ENCODE data around the gene MYT1. TPM values are rescaled to one million over a fixed set of nuclear protein-coding genes. Genes with fewer than 3 reads are reported as not detected.
"Not testable (repeated sequence)": the region's sequence is repeated elsewhere in the genome, so short reads cannot be mapped to it uniquely, and the experiment has no call there.

The MYT1 gene
- total RNA-seq = not detected
- long read RNA-seq = 0 reads

DNA sequence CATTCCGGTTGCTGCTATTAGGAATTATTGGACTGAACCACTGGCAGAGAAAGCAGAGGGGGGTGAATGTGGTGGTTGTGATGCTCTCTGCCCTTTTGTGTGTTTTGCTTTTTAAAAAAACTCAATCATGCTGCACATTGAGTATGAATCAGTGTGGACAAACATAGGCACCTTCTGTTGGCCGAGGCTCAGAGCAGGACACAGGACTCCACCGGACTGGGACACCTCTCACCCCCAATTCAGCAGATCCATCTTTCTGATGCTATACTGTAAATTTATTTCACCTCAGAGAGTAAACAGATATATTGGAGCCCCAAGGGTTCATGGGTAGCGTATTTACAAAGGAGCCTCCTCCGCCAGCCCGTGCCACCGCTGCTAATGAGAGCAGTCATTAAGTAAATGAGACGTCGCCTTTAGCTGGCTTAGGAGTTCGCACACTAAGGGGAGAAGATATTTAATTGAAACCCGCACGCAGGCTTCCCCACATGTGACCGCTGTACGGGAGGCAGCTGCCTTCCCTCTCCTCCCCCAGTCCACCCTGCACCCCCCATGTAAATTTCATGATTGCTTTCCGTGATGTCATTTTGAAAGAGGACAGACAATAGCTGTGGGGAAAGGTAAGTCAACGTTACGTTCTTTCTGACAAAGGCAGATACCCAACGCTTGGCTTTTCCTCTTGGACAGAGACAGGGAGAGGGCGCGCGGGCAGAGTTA lies at the start of gene MYT1:
Gene MYT1 (plus strand): TSS at position 330 of the 714 bp plus-strand sequence. CDS start 34,410 bp downstream, outside the sequence.
- intact Hi-C loops (cut with DNase I) = no loop called here
- DNase-seq (ENCODE audit: low spot score) = no peak

DNA sequence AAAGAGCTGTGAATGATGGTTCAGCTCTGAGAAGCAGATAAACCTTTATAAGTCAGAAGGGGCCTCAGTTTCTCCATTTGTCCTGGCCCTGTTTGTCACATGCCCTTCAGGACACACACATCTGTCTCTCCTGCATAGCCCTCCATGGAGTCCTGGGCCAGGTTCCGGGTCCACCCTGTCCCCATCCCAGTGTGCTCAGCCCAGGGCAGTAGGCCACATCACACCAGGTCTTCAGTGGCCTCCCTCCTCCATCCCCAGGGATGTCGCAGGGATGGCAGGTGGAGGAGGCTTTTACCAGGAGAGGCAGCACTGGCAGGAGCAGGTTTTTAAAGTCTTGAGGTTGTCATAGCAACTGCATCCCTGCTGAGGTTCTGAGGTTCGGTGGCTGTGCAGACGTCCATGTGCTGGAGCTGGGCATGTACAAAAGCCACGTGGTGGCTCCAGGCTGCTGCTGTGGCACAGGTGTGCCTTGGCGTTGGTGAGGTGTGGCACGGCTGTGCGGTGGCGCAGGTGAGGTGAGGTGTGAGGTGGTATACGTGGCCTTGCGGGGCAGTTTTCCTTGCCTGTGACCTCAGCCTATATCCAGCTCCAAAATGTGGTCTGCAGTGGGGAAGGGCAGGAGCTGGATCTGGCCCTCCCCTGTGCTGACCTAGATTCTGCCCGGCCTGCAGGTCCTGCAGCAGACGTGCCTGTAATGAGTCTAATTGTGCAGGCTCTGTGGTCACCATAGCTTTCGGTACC lies 48.9 kb upstream of the MYT1 start:
- DNase-seq (ENCODE audit: low spot score) = peak; percentile 64
- intact Hi-C loops (cut with DNase I) = no loop called here

DNA sequence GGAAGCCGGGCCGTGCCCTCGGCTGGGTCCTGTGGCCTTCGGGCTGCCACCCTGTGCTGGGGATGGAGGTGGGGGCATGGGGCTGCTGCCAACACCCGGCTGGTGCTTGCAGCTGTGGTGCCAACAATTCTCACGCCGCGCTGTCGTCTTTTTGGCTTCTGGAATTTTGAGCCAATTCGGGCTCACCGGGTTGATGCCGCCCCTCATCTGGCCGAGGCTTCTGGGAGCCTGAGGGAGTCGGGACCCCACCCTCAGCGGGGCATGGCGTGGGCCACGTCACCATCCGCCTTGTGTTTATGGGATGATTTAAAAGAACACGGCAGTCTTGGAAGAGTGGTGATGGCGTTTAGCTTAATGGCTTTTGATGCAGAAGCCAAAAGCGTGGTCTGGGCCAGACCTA lies 48.2 kb upstream of the MYT1 start:
- intact Hi-C loops (cut with DNase I) = no loop called here
- peak; percentile 55 for DNase-seq (ENCODE audit: low spot score)

DNA sequence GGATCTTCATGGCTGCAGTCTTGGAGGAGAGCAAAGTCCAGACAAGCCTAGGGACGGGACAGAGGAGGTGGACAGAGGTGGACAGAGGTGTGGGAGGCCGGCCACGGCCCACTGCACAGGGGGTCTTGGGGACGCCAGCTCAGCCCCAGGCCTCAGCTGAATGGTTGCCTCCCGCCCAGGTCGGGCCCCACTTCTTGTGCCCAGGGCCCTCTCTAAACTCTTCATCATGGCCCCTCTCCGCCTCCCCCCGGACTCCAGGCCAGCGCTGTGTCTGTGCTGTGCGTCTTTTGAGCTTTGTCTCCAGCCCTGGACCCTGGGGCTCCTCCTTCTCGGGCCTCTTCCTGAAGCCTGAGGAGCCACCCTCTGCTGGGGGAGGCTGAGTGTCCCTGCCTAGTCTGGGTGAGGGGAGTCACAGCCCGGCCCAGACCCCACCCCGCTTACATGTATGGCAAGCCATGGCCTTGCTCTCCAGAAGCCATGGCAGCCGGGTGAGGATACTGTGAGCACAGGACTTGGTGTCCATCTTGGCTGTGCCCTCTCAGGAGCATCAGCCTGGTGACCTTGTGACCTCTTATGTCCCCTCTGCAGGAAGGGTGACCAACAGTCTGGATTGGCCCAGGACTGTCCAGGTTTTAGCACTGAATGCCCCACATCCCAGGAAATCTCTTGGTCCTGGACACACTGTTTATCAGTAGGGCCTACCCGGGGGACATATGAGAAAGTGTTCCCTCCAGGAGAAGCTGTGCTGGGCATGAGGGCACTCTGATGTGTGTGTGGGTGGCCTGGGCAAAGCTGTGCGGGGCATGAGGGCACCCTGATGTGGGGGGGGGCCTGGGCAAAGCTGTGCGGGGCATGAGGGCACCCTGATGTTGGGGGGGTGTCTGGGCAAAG lies 47.5 kb upstream of the MYT1 start:
- peak; percentile 67 for DNase-seq (ENCODE audit: low spot score)
- intact Hi-C loops (cut with DNase I) = no loop called here

DNA sequence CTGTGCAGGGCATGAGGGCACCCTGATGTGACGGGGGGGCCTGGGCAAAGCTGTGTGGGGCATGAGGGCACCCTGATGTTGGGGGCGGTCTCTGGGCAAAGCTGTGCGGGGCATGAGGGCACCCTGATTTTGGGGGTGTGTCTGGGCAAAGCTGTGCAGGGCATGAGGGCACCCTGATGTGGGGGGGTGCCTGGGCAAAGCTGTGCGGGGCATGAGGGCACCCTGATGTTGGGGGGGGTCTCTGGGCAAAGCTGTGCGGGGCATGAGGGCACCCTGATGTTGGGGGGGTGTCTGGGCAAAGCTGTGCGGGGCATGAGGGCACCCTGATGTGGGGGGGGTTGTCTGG lies 46.8 kb upstream of the MYT1 start:
- intact Hi-C loops (cut with DNase I); DNase-seq (ENCODE audit: low spot score): not testable (repeated sequence)

DNA sequence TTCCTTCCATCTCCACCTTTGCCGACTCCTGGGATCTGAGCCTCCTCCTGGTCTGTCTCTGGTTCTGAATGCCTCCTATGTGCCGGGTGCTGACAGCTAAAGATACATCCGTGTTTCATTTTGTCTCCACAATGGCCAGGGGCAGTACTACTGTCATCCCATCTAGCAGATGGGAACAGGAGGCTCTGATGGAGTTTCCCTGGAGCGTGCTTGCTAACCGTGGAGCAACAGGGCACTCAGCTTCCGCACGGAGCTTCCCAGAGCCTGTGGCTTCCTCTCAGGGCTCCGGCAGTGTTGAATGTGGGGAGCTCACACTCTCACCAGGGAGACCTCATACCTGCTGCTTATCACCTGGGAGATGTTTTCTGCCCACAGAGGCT lies 45.0 kb upstream of the MYT1 start:
- no peak for DNase-seq (ENCODE audit: low spot score)
- intact Hi-C loops (cut with DNase I) = loop anchor here (2.0 kb wide), 1 partner anchor 34 kb away; the partner anchor contains the start of gene LKAAEAR1

DNA sequence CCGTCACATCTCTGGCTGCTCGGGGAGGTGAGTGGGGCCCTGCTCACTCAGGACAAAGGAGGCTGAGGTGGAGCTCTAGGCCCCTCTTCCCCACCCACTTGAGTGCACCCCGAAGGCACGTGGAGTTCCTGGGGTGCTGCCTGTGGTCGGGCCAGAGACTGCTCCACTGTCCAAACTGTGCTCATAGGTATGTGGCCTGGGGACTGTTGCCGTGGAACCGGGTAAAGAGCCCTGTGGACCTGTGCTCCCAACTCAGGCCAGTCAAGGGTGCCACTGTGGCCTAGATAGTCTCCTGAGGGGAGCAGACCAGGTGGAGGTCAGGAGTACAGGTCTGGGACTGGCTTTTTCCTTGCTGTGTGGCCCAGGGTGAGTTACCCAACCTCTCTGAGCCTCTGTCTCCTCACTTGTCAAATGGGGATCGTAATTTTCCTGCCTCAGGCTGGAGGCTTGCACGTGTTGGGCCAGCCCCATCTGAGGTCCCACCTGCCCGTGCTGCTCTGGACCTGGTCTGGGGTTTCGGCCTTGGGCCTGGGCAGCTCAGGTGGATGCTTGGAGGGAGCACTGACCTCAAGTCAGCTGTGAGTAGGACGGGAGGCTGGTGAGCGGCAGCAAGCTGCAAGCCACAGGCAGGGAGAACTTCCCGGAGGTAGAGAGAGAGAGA lies 44.4 kb upstream of the MYT1 start:
- DNase-seq (ENCODE audit: low spot score) = peak; percentile 71

DNA sequence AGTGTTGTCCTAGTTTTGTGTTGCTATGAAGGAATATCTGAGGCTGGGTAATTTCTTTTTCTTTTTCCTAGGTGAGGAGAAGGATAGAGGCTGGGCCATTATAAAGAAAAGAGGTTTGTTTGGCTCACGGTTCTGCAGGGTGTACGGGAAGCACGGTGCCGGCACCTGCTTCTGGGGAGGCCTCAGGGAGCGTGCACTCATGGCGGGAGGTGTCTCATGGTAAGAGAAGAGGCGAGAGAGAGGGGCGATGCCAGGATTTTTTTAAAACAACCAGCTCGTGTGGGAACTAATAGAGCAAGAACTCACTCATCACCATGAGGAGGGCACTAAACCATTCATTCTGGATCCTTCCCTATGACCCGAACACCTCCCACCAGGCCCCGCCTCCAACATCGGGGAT lies 42.7 kb upstream of the MYT1 start:
- intact Hi-C loops (cut with DNase I) = loop anchor here (5.0 kb wide), 1 partner anchor 584 kb away; the partner anchor contains the start of gene PTK6
- DNase-seq (ENCODE audit: low spot score) = peak; percentile 22

More for the DNA sequence above, 44.4 kb upstream of the MYT1 start:
- intact Hi-C loops (cut with DNase I) = loop anchor here (1.0 to 5.0 kb wide), 3 partner anchors 35 to 583 kb away; partner anchors contain the start of genes LKAAEAR1 and PTK6

DNA sequence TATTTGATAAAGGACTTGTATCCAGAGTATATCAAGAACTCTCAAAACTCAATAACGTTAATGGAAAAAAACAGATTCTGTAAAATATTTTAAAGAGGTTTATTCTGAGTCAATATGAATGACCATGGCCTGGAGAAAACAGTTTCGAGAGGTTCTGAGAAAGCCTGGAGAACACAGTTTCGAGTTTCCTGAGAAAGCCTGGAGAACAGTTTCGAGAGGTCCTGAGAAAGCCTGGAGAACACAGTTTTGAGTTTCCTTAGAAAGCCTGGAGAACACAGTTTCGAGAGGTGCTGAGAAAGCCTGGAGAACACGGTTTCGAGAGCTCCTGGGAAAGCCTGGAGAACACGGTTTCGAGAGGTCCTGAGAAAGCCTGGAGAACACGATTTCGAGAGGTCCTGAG lies 41.3 kb upstream of the MYT1 start:
- intact Hi-C loops (cut with DNase I) = loop anchor here (5.0 kb wide), 1 partner anchor 586 kb away; the partner anchor contains the start of gene PTK6
- not testable (repeated sequence) for DNase-seq (ENCODE audit: low spot score)

DNA sequence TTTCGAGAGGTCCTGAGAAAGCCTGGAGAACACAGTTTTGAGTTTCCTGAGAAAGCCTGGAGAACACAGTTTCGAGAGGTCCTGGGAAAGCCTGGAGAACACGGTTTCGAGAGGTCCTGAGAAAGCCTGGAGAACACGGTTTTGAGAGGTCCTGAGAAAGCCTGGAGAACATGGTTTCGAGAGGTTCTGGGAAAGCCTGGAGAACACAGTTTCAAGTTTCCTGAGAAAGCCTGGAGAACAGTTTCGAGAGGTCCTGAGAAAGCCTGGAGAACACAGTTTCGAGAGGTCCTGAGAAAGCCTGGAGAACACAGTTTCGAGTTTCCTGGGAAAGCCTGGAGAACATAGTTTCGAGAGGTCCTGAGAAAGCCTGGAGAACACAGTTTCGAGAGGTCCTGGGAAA lies 40.7 kb upstream of the MYT1 start:
- intact Hi-C loops (cut with DNase I) = loop anchor here (5.0 kb wide), 1 partner anchor 586 kb away; the partner anchor contains the start of gene PTK6
- peak; percentile 41 for DNase-seq (ENCODE audit: low spot score)

DNA sequence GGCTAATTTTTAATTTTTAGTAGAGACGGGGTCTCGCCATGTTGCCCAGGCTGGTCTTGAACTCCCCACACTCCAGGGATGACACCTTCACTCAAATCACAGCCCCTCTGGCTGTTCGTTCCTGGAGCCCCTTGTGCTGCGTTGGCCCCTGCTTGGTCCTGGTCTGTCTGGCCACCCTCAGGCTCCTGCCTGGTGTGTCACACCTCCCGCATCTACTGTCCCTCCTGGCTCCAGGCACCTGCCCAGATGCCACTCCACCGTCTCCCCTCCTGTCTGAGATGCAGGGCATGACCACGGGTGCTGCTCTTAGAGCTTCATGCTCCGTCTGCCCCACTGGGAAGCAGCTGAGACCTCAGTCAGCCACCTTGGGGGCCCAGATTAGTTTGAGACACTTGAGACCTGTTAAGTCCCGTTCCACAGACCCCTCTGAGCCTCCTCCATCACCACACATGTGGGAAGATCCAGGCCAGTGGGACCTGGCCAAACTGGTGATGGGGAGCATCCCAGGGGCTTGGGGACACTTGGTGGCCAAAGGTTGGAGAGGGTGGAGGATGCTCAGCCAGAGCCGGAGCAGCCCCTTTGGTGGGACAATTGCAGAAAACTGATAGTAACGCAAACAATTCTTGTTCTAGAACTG lies 35.0 kb upstream of the MYT1 start:
- intact Hi-C loops (cut with DNase I) = no loop called here
- peak; percentile 49 for DNase-seq (ENCODE audit: low spot score)

DNA sequence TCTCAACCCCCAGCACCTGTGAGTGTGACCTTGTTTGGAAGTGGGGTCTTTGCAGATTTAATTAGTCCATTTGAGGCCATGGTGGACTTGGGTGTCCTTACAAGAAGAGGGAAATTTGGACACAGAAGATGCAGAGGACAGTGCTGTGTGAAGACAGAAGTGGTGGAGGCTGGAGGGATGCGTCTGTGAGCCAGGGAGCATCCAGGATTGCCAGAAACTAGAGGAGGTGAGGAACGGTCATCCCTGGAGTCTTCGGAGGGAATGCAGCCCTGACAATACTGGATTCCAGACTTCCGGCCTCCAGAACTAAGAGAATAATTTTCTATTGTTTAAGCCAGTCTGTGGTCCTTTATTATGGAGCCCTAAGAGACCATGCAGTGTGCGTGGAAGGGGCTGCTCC lies 34.0 kb upstream of the MYT1 start:
- DNase-seq (ENCODE audit: low spot score) = peak; percentile 41

DNA sequence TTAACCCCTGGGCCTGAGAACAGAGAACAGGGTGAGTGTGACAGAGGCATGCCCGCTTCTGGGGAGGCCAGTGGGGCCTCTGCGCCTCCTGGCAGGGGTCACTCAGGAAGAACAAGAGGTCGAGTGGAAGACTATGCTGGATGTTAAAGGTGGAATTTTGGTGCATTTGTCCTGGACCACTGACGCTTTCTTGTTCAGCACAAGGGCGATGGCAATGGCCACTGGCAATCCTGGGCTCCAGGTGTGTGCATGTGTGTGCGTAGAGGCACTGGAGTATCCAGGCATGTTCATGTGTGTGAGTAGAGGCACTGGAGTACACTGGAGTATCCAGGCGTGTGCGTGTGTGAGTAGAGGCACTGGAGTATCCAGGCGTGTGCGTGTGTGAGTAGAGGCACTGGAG lies 33.4 kb upstream of the MYT1 start:
- DNase-seq (ENCODE audit: low spot score) = peak; percentile 29

More for the DNA sequence above, 34.0 kb upstream of the MYT1 start:
- intact Hi-C loops (cut with DNase I) = no loop called here

DNA sequence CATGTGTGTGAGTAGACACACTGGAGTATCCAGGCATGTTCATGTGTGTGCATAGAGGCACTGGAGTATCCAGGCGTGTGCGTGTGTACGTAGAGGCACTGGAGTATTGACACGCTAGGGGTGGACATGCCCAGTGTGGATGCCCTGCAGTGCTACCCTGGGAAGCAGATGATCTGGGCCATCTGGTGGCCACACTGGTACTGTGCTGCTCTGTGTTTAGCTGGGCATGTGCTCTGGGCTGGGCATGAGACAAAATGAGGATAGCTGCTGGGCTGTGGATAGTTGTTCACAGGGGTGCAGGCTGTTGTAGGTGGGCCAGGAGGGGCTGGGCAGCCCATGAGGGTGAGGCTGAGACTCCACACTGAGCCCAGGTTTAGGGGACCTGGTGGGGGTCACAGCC lies 32.8 kb upstream of the MYT1 start:
- intact Hi-C loops (cut with DNase I) = no loop called here

More for the DNA sequence above, 33.4 kb upstream of the MYT1 start:
- intact Hi-C loops (cut with DNase I) = no loop called here

DNA sequence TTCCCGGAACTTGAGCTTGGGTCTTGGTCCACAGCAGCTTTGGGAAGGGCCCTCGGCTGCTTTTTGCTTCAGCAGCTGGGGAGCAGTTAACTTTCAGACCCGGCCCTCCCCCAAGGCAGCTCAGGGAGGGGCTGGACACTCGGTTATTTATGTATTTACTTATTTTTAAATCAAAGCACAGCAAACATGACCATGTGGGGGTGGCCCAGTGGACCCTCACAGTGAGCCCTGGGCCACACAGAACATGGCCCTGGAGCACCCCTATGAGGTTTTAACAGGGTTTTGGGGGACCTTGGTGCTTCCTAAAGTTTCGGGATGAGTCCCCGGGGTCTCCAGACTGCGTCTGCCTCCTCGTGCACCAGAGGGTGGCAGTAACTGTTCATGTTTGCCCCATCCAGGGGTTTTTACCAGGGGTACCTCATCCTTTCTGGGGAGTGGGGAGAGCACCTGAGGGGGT lies 30.3 kb upstream of the MYT1 start:
- DNase-seq (ENCODE audit: low spot score) = peak; percentile 46
- intact Hi-C loops (cut with DNase I) = no loop called here

More for the DNA sequence above, 32.8 kb upstream of the MYT1 start:
- DNase-seq (ENCODE audit: low spot score) = peak; percentile 41

DNA sequence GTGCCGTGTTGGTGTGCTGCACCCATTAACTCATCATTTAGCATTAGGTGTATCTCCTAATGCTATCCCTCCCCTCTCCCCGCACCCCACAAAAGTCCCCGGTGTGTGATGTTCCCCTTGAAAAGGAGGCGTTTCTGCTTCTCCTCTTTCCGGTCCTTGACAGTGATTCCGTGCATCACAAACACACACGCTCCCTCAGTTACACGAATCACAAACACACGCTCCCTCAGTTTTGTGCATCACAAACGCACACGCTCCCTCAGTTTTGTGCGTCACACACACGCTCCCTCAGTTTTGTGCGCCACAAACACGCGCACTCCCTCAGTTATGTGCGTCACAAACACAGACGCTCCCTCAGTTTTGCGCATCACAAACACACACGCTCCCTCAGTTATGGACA lies 29.5 kb upstream of the MYT1 start:
- intact Hi-C loops (cut with DNase I) = not testable (repeated sequence)
- DNase-seq (ENCODE audit: low spot score) = peak; percentile 47

DNA sequence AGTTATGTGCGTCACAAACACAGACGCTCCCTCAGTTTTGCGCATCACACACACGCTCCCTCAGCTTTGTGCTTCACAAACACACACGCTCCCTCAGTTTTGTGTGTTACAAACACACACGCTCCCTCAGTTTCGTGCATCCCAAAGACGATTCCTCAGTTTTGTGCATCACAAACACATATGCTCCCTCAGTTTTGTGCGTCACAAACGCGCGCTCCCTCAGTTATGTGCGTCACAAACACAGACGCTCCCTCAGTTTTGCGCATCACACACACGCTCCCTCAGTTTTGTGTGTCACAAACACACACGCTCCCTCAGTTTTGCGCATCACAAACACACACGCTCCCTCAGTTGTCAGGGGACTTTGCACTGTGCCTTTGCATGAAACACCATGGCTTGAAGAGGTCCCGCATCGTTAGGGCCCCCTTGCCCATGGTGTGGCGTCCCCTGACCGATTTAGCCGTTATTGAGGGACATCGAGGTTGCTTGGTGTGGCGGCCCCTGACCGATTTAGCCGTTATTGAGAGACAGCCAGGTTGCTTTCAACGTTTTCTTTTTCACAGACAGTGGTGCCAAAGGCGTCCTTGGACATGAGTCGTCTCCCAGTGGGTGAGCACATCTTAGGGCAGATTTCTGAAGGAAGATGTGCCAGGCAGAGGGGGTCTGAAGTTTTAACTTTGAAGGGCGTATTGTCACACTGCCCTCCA lies 28.1 kb upstream of the MYT1 start:
- DNase-seq (ENCODE audit: low spot score) = peak; percentile 51
- intact Hi-C loops (cut with DNase I) = no loop called here

DNA sequence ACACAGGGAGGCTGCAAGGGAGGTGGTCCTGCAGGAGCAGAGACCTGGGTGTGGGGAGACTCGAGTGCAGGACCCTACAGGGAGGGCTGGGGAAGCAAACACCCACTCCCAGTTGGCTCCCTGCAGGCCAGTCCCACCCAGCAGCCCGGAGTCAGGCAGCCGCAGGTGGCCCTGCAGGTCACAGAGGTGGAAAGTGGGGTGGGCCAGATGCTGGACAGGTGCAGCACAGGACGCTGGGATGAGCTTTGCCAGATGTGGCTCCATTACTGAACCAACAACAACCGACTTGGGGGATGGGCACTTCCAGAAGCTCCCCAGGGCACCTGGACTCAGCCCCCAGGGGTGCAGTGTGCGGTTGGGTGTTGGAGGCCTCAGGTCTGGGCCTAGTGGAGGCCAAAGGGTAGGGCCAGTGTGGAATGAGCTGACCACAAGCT lies 26.6 kb upstream of the MYT1 start:
- peak; percentile 71 for DNase-seq (ENCODE audit: low spot score)
- intact Hi-C loops (cut with DNase I) = no loop called here
